Astrocyte (in vitro differentiated cells and primary cell): ENCODE measurements around the gene CAMK2G. TPM values are rescaled to one million over a fixed set of nuclear protein-coding genes. Genes with fewer than 3 reads are reported as not detected.
A peak's percentile ranks its signal among the peaks of the same experiment; 100 is the strongest.

ENCODE experiments used
- DNase-seq: peaks from one replicate; pipeline ENCODE4 v3.0.0-alpha.2; 2010; ENCODE audit warnings: low read depth
- FAIRE-seq: peaks from 2 replicates; lab custom pipeline; 2011; peaks lifted over from hg19 to GRCh38; lab: Jason Lieb, UNC
- H2AFZ ChIP-seq: 2 replicates; pipeline ENCODE4 v1.6.0; 2012; ENCODE audit warnings: low read depth, low read length, inconsistent platforms
- H3K27ac ChIP-seq: 2 replicates; pipeline ENCODE4 v1.5.1; 2011; ENCODE audit warnings: low read depth, low read length, inconsistent platforms
- H3K27me3 ChIP-seq: 2 replicates; pipeline ENCODE4 v1.6.0; 2011; ENCODE audit warnings: low read length, inconsistent platforms; ENCODE audit not compliant: insufficient read depth
- H3K36me3 ChIP-seq: 2 replicates; pipeline ENCODE4 v1.5.1; 2011; ENCODE audit warnings: low read length, inconsistent platforms; ENCODE audit not compliant: insufficient read depth
- H3K4me1 ChIP-seq: 2 replicates; pipeline ENCODE4 v1.5.1; 2011; ENCODE audit warnings: low read length, inconsistent platforms; ENCODE audit not compliant: insufficient read depth
- H3K4me2 ChIP-seq: 2 replicates; pipeline ENCODE4 v1.6.0; 2012; ENCODE audit warnings: low read length, inconsistent platforms
- H3K4me3 ChIP-seq: 2 replicates; pipeline ENCODE4 v1.5.1; 2011; ENCODE audit warnings: low read depth, mild to moderate bottlenecking, low read length, inconsistent platforms; ENCODE audit not compliant: insufficient read depth
- H3K79me2 ChIP-seq: 2 replicates; pipeline ENCODE4 v1.6.0; 2012; ENCODE audit warnings: mild to moderate bottlenecking, low read length, inconsistent platforms; ENCODE audit not compliant: insufficient read depth
- H3K9ac ChIP-seq: 2 replicates; pipeline ENCODE4 v1.6.0; 2012; ENCODE audit warnings: mild to moderate bottlenecking, low read length, inconsistent platforms
- H3K9me3 ChIP-seq: 2 replicates; pipeline ENCODE4 v1.5.1; 2012; ENCODE audit warnings: low read depth, mild to moderate bottlenecking, low read length, inconsistent platforms; ENCODE audit not compliant: insufficient read depth
- H4K20me1 ChIP-seq: 2 replicates; pipeline ENCODE4 v1.6.0; 2012; ENCODE audit warnings: low read length, inconsistent platforms; ENCODE audit not compliant: insufficient read depth
- H3K27ac Mint-ChIP-seq: one replicate; pipeline ENCODE4 v1.8.0; 2021; ENCODE audit warnings: mild to moderate bottlenecking, mixed read lengths; ENCODE audit not compliant: unreplicated experiment
- H3K27me3 Mint-ChIP-seq: one replicate; pipeline ENCODE4 v1.8.0; 2021; ENCODE audit warnings: low read depth, mixed read lengths; ENCODE audit not compliant: unreplicated experiment
- H3K36me3 Mint-ChIP-seq: one replicate; pipeline ENCODE4 v1.8.0; 2021; ENCODE audit warnings: low read depth, mixed read lengths; ENCODE audit not compliant: unreplicated experiment
- H3K4me1 Mint-ChIP-seq: one replicate; pipeline ENCODE4 v1.8.0; 2021; ENCODE audit warnings: low read depth, mixed read lengths; ENCODE audit not compliant: unreplicated experiment
- H3K4me3 Mint-ChIP-seq: one replicate; pipeline ENCODE4 v1.8.0; 2021; ENCODE audit warnings: mild to moderate bottlenecking, moderate library complexity, mixed read lengths; ENCODE audit not compliant: unreplicated experiment
- H3K9me3 Mint-ChIP-seq: one replicate; pipeline ENCODE4 v1.8.0; 2021; ENCODE audit warnings: mild to moderate bottlenecking, mixed read lengths; ENCODE audit not compliant: unreplicated experiment
- CTCF ChIP-seq: IDR thresholded peaks from 2 replicates; pipeline ENCODE4 v1.5.1; 2011; ENCODE audit warnings: low read depth, mild to moderate bottlenecking, inconsistent platforms, low read length, moderate library complexity; ENCODE audit not compliant: insufficient read depth
- EZH2 ChIP-seq: IDR thresholded peaks from 2 replicates; pipeline ENCODE4 v1.6.1; 2012; ENCODE audit warnings: mild to moderate bottlenecking, low read length, inconsistent platforms; ENCODE audit not compliant: insufficient read depth
- total RNA-seq: library from RNA; stranded (reverse); gene quantifications from 2 replicates; pipeline ENCODE4 v1.2.1, GENCODE V29; 2021

Gene CAMK2G
- total RNA-seq, 1 donor from 2014 or later: 19.8 TPM

- H3K9ac ChIP-seq: peak overlapping the region; percentile 40
- H4K20me1 ChIP-seq: peaks cover 14% of the 10 kb centered on the region
- H3K9me3 ChIP-seq: no peaks in the 10 kb centered on the region
- FAIRE-seq: no peak
- H3K9me3 Mint-ChIP-seq: no peaks in the 10 kb centered on the region
- no peaks in the 10 kb centered on the region for H3K36me3 ChIP-seq
- peaks cover 3% of the 10 kb centered on the region for H3K36me3 Mint-ChIP-seq
- no peak for TF ChIP-seq CTCF
- TF ChIP-seq EZH2: no peak
- peak overlapping the region; percentile 82 for H3K4me2 ChIP-seq
- H3K27ac Mint-ChIP-seq: peak overlapping the region; percentile 95
- peak overlapping the region; percentile 97 for H3K27ac ChIP-seq
- H3K79me2 ChIP-seq: peaks cover 27% of the 10 kb centered on the region
- DNase-seq: peak; percentile 70
- no peak overlapping the region for H3K4me3 ChIP-seq
- no peaks in the 10 kb centered on the region for H3K27me3 ChIP-seq
- H3K4me1 Mint-ChIP-seq: peaks cover 39% of the 10 kb centered on the region
- no peak overlapping the region for H2AFZ ChIP-seq
- H3K4me3 Mint-ChIP-seq: peak overlapping the region; percentile 40
- H3K4me1 ChIP-seq: peaks cover 62% of the 10 kb centered on the region
- H3K27me3 Mint-ChIP-seq: no peaks in the 10 kb centered on the region
Measured at GRCh38 chr10:73907841-73908517, 33.6 kb upstream of the CAMK2G start.

- Histone ChIP-seq H3K27me3 (no peaks in the 10 kb centered on the region), H3K9me3 (no peaks in the 10 kb centered on the region), H2AFZ (peak overlapping the region; percentile 67), H3K27ac (peak overlapping the region; percentile 97), H3K4me2 (peak overlapping the region; percentile 82), H3K4me1 (peaks cover 57% of the 10 kb centered on the region), H3K79me2 (peaks cover 17% of the 10 kb centered on the region), H4K20me1 (peaks cover 3% of the 10 kb centered on the region), H3K36me3 (no peaks in the 10 kb centered on the region), H3K9ac (peak overlapping the region; percentile 82), H3K4me3 (peak overlapping the region; percentile 35)
- peak overlapping the region; percentile 7 for H3K4me3 Mint-ChIP-seq
- FAIRE-seq (peak; percentile 87), DNase-seq (peak; percentile 99)
- H3K4me1 Mint-ChIP-seq: peaks cover 35% of the 10 kb centered on the region
- H3K9me3 Mint-ChIP-seq: no peaks in the 10 kb centered on the region
- H3K27ac Mint-ChIP-seq: peak overlapping the region; percentile 95
- H3K27me3 Mint-ChIP-seq: no peaks in the 10 kb centered on the region
- TF ChIP-seq EZH2 (no peak), CTCF (no peak)
- peaks cover 1% of the 10 kb centered on the region for H3K36me3 Mint-ChIP-seq
Measured at GRCh38 chr10:73906524-73907447, 32.4 kb upstream of the CAMK2G start.
